Neutrophil (primary cell): ENCODE data around the gene TNFRSF4.

ENCODE experiments used
- H3K27ac ChIP-seq: fragments of 200-600 bp; sonication (generic); 2 replicates; pipeline ENCODE4 v1.5.1; 2016; ENCODE audit warnings: mild to moderate bottlenecking, moderate library complexity
- H3K27me3 ChIP-seq: fragments of 200-600 bp; sonication (generic); 2 replicates; pipeline ENCODE4 v1.6.0; 2016; ENCODE audit warnings: mild to moderate bottlenecking
- H3K36me3 ChIP-seq: fragments of 200-600 bp; sonication (generic); 2 replicates; pipeline ENCODE4 v1.5.1; 2017
- H3K4me1 ChIP-seq, 2 experiments: fragments of 200-600 bp in 1 of 2; sonication (generic) in 1 of 2; 1 replicate in 1 of 2; 2 replicates in 1 of 2; pipeline versions ENCODE4 v1.5.1 to v1.6.1; 2013 to 2016; ENCODE audit warnings: low read depth in 1 of 2, low read length in 1 of 2, mild to moderate bottlenecking in 1 of 2, moderate library complexity in 1 of 2; ENCODE audit not compliant: control insufficient read depth in 1 of 2, insufficient read depth in 1 of 2
- H3K4me3 ChIP-seq, 2 experiments: fragments of 200-600 bp in 1 of 2; sonication (generic) in 1 of 2; 1 replicate in 1 of 2; 2 replicates in 1 of 2; pipeline ENCODE4 v1.5.1; 2013 to 2016; ENCODE audit warnings: low read depth in 1 of 2, low read length in 1 of 2, mild to moderate bottlenecking in 1 of 2, moderate library complexity in 1 of 2
- H3K9me3 ChIP-seq: fragments of 200-600 bp; sonication (generic); 2 replicates; pipeline ENCODE4 v1.5.1; 2016
- TF ChIP-seq, protein P1 (sequence below): fragments of 200-600 bp; sonication (generic); IDR thresholded peaks from 2 replicates; pipeline ENCODE4 v1.5.1; 2016; ENCODE audit warnings: antibody characterized with exemption

TNFRSF4 gene

GRCh38 chr1:1163538-1164070, 50.3 kb downstream of the TNFRSF4 start:
- Histone ChIP-seq H3K27ac (no peak overlapping the region), H3K36me3 (no peaks in the 10 kb centered on the region), H3K4me1 (peaks cover 2% of the 10 kb centered on the region in 2 experiments), H3K4me3 (no peak overlapping the region), H3K27me3 (peaks cover 55% of the 10 kb centered on the region), H3K9me3 (no peaks in the 10 kb centered on the region)
- TF ChIP-seq, protein P1, sequence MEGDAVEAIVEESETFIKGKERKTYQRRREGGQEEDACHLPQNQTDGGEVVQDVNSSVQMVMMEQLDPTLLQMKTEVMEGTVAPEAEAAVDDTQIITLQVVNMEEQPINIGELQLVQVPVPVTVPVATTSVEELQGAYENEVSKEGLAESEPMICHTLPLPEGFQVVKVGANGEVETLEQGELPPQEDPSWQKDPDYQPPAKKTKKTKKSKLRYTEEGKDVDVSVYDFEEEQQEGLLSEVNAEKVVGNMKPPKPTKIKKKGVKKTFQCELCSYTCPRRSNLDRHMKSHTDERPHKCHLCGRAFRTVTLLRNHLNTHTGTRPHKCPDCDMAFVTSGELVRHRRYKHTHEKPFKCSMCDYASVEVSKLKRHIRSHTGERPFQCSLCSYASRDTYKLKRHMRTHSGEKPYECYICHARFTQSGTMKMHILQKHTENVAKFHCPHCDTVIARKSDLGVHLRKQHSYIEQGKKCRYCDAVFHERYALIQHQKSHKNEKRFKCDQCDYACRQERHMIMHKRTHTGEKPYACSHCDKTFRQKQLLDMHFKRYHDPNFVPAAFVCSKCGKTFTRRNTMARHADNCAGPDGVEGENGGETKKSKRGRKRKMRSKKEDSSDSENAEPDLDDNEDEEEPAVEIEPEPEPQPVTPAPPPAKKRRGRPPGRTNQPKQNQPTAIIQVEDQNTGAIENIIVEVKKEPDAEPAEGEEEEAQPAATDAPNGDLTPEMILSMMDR, result no peak

- H3K4me3 ChIP-seq, result no peak overlapping the region
Observed at GRCh38 chr1:1162597-1163537, 51.1 kb downstream of the TNFRSF4 start.

GRCh38 chr1:1161683-1162079, 52.3 kb downstream of the TNFRSF4 start:
- H3K4me3 ChIP-seq, result no peak overlapping the region
- peaks cover 8% of the 10 kb centered on the region in 2 experiments for H3K4me1 ChIP-seq
- H3K27ac ChIP-seq, result no peak overlapping the region
- H3K36me3 ChIP-seq, result no peaks in the 10 kb centered on the region
- no peaks in the 10 kb centered on the region for H3K9me3 ChIP-seq
- H3K27me3 ChIP-seq, result peaks cover 48% of the 10 kb centered on the region
- TF ChIP-seq, protein P1, result no peak

More at GRCh38 chr1:1162597-1163537, 51.1 kb downstream of the TNFRSF4 start:
- Histone ChIP-seq H3K4me1 (peaks cover 8% of the 10 kb centered on the region in 2 experiments), H3K9me3 (no peaks in the 10 kb centered on the region), H3K27ac (no peak overlapping the region), H3K36me3 (no peaks in the 10 kb centered on the region), H3K27me3 (peaks cover 49% of the 10 kb centered on the region)
- TF ChIP-seq, protein P1, result no peak
